Stimulated activated effector memory CD8-positive, alpha-beta T cell treated with anti-CD3 and anti-CD28 coated beads, Interleukin-12 subunit alpha, Interleukin-12 subunit beta, amount 100 ng/mL, for 72 hours (primary cell): Measurements from ENCODE around the gene ZC3H12A.

Experiments
- ATAC-seq: fragments of 150-1000 bp; cut with Tn5 transposase; 2 replicates; pipeline ENCODE4 v1.10.0; 2021
- DNase-seq, 2 donors: peaks; one replicate each; pipeline ENCODE4 v3.0.0; 2021 to 2022; ENCODE audit warnings: low spot score in 2 of 2
- H3K27ac Mint-ChIP-seq: one replicate; pipeline ENCODE4 v1.8.0; 2022; ENCODE audit warnings: mild to moderate bottlenecking, mixed read lengths
- H3K36me3 Mint-ChIP-seq: one replicate; pipeline ENCODE4 v1.8.0; 2022; ENCODE audit warnings: mild to moderate bottlenecking, mixed read lengths
- H3K4me1 Mint-ChIP-seq: one replicate; pipeline ENCODE4 v1.8.0; 2022; ENCODE audit warnings: mixed read lengths
- H3K4me3 Mint-ChIP-seq: one replicate; pipeline ENCODE4 v1.8.0; 2022; ENCODE audit warnings: mild to moderate bottlenecking, mixed read lengths
- H3K9me3 Mint-ChIP-seq: one replicate; pipeline ENCODE4 v1.8.0; 2022; ENCODE audit warnings: mixed read lengths

ZC3H12A gene

DNA sequence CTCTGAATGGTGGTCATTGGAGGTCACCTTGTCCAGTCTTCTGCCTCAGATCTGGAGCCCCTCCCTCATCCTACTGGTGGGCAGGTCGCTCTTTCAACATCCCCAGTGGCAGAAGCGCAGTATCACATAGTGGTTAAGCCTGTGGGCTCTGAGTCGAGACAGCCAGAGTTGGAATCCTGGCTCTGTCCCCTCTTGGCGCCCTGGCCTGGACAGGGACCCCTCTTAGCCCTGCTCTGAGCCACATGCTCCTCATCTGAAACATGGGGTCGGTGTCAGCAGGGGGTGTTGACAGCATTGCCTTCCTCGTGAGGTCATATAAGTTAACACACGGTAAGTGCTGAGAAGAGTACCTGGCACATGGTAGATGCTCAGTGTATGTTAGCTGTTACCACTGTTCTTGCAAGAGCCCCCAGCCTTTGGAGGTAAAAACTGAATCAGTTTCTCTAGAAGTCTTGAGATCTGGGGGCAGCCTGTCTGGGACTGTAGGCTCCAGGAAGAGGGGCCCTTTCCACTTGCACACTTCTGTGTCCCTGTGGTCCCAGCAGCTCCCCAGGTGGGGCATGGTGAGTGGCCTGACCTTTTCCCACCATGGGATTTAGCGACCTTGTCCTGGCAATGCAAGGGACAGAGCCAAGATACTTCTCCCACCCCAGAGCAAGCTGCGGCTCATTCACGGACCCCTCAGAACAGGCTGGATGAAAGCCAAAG, 6.4 kb downstream of the ZC3H12A start:
- Mint-ChIP-seq H3K36me3 (peaks cover 100% of the 10 kb centered on the region), H3K9me3 (no peaks in the 10 kb centered on the region), H3K4me1 (peaks cover 58% of the 10 kb centered on the region), H3K4me3 (peak overlapping the region; percentile 95), H3K27ac (peak overlapping the region; percentile 87)
- no peak for ATAC-seq
- no peak for DNase-seq

DNA sequence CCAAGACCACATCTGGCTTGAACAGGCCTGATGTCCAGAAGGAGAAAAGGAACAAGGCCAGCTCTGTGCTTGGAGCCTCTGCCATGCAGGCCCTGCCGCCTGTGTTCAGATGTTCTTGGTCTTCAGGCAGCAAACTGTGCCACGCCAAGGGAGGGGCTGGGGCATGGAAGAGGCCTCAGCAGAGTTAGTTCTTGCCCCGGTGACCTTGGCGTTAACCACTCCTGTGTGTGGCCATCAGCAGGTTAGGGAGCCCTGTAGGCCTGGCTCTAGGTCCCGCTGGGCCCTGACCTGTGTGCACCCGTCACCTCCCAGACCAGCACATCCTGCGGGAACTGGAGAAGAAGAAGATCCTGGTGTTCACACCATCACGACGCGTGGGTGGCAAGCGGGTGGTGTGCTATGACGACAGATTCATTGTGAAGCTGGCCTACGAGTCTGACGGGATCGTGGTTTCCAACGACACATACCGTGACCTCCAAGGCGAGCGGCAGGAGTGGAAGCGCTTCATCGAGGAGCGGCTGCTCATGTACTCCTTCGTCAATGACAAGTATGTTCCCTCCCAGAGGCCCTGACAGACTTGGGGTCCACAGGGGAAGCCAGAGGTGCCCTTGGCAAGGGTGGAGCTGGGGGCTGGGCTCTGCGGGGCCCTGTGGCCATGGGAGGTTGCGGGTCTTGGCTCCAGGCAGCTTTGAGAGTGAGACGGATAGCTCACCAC, 7.1 kb downstream of the ZC3H12A start:
- Mint-ChIP-seq H3K4me3 (peak overlapping the region; percentile 95), H3K36me3 (peaks cover 99% of the 10 kb centered on the region), H3K9me3 (no peaks in the 10 kb centered on the region), H3K27ac (peak overlapping the region; percentile 87), H3K4me1 (peaks cover 59% of the 10 kb centered on the region)
- DNase-seq (peak in 1 of 2 donors; percentile 66), ATAC-seq (no peak)

DNA sequence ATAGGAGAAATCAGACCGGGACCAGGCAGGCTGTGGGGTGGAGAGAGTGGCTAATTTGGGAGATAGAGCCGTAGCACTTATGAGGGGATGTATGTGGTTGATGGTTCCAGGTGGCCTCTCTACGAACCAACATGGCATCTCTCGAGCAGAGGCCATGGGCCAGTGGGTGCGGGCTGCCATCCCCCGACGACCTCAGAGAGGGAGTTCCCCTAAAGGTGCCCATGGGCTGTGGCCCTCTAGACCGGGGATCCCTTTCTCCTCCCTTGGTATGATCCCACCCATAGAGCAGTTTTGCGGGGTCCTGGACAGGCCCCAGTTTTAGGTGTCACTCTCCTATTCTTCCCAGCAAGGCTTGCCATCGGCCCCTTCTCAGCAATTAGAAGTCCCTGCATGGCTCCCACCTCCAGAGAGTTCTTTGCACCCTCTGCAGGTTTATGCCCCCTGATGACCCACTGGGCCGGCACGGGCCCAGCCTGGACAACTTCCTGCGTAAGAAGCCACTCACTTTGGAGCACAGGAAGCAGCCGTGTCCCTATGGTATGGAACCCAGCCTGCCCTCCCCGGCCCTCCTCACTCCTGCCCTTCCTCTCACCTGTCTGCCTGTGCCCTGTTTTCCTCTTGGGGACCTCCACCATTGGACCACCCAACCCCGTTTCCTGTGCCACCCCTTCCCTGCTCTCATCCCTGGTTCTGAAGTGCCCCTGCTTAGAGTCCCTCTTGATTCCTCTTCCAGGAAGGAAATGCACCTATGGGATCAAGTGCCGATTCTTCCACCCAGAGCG, 7.8 kb downstream of the ZC3H12A start:
- H3K27ac Mint-ChIP-seq = peak overlapping the region; percentile 87
- H3K9me3 Mint-ChIP-seq = no peaks in the 10 kb centered on the region
- ATAC-seq (no peak), DNase-seq (no peak)
- H3K36me3 Mint-ChIP-seq = peaks cover 99% of the 10 kb centered on the region
- H3K4me3 Mint-ChIP-seq = peak overlapping the region; percentile 95
- peaks cover 62% of the 10 kb centered on the region for H3K4me1 Mint-ChIP-seq

DNA sequence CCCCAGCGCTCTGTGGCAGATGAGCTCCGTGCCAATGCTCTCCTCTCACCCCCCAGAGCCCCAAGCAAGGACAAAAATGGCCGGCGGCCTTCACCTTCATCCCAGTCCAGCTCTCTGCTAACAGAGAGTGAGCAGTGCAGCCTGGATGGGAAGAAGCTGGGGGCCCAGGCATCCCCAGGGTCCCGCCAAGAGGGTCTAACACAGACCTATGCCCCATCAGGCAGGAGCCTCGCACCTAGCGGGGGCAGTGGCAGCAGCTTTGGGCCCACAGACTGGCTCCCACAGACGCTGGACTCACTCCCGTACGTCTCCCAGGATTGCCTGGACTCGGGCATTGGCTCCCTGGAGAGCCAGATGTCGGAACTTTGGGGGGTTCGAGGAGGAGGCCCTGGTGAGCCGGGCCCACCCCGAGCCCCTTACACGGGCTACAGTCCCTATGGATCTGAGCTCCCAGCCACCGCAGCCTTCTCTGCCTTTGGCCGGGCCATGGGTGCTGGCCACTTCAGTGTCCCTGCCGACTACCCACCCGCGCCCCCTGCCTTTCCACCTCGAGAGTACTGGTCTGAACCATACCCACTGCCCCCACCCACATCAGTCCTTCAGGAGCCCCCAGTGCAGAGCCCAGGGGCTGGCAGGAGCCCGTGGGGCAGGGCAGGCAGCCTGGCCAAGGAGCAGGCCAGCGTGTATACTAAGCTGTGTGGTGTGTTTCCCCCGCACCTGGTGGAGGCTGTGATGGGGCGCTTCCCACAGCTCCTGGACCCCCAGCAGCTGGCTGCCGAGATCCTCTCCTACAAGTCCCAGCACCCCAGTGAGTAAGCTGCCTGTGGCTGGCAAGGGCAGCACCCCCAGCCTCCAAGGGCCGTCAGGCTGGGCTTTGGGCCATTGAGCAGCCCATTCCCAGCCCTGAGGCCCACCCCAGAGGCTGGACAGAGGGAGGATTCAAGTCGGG, 8.7 kb downstream of the ZC3H12A start:
- no peaks in the 10 kb centered on the region for H3K9me3 Mint-ChIP-seq
- ATAC-seq (no peak), DNase-seq (no peak)
- H3K36me3 Mint-ChIP-seq = peaks cover 99% of the 10 kb centered on the region
- H3K4me1 Mint-ChIP-seq = peaks cover 62% of the 10 kb centered on the region
- H3K27ac Mint-ChIP-seq = peak overlapping the region; percentile 87
- peak overlapping the region; percentile 95 for H3K4me3 Mint-ChIP-seq

DNA sequence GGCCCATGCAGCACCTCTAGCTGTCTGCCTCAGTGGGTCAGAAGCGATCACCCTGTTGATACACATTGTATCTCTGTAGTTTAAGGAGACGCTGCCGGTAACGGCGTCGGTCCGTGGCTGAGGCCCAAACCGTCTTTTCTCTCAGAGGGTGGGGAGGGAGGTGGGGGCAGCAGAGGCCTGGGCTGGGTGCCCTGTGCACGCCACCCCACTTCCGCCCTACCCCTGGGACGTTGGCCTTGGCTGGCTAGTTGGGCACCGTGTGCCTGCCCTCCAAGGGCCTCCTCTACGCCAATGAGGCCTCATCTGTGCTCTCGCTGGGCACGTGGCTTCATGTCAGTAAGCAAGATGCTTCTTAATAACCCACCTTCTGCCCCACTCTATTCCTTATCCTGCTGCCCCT, 9.4 kb downstream of the ZC3H12A start:
- H3K27ac Mint-ChIP-seq = peak overlapping the region; percentile 81
- peaks cover 56% of the 10 kb centered on the region for H3K4me1 Mint-ChIP-seq
- no peak for DNase-seq
- no peak for ATAC-seq
- peaks cover 99% of the 10 kb centered on the region for H3K36me3 Mint-ChIP-seq
- H3K9me3 Mint-ChIP-seq = no peaks in the 10 kb centered on the region
- no peak overlapping the region for H3K4me3 Mint-ChIP-seq

DNA sequence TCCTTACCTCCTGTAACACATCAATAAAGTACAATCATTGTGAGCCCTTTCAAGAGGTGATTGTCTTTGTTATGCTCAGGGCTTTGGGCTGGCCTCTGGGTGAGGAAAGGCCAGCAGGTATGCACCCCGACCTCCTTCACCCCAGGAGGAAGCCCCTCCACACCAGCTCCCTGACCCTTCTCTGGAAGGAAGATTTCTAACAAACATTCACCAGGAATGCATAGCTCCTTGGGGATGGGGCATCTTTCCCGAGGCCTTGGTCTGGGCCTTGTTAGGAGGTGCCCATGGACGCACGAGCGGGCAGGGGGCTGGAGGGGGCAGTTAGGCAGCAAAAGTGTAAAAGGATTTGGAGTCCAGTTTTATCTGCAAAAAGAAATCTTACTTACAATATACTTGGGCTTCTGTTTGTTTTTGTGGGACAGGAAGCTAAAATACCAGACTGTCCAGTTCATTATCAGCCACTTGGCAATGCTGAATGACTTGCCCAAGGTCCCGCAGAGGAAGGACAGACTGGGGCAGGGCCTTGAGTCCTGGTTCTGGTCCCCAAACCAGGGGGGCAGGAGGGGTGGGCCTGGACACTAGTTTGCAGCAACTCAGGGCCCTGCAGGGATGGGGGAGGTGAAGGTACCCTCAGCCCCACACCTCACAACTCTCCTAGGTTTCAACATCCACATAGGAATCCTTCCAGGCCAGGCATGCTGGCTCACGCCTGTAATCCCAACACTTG, 10.1 kb downstream of the ZC3H12A start:
- H3K27ac Mint-ChIP-seq = peak overlapping the region; percentile 81
- ATAC-seq (no peak), DNase-seq (no peak)
- H3K4me1 Mint-ChIP-seq = peaks cover 49% of the 10 kb centered on the region
- H3K36me3 Mint-ChIP-seq = peaks cover 99% of the 10 kb centered on the region
- H3K9me3 Mint-ChIP-seq = no peaks in the 10 kb centered on the region
- no peak overlapping the region for H3K4me3 Mint-ChIP-seq

DNA sequence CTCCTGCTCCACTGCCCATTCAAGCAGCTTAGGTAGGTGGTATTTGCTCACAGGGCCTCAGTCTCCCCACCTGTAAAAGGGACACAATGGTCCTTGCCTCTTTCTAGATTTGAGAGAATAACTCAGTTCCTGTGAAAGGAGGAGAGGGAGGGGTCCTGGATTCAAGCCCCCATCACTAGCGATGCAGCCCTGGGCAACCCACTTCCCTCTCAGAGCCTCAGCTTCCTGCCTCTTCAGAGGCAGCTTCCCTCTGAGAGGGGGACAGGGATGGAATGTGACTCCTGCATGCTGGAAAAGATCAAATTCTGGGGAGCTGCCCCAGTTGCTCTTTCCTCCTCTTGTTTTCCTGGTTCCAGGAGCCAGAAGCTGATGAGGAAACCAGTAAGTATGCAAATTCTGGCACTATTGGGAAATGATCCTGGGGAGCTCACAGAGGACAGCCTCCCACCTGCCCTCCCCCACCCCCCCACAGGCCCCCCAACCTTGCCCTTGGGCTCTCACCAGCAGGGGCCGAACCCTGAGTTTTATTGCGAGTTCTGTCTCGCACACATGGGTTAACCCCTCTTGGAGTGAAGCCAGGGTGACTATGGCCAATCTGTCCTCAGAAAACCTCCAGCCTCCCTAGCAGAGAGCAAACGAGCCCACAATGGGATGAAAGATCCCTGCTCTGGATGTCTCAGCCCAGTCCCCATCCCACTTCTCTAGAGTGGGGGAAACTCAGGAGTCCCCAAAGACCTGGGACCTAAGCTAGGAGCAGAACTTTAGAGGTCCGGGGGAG, 11.7 kb downstream of the ZC3H12A start:
- Mint-ChIP-seq H3K27ac (peak overlapping the region; percentile 81), H3K4me3 (no peak overlapping the region), H3K36me3 (peaks cover 95% of the 10 kb centered on the region), H3K9me3 (no peaks in the 10 kb centered on the region), H3K4me1 (peaks cover 37% of the 10 kb centered on the region)
- DNase-seq (no peak), ATAC-seq (no peak)

DNA sequence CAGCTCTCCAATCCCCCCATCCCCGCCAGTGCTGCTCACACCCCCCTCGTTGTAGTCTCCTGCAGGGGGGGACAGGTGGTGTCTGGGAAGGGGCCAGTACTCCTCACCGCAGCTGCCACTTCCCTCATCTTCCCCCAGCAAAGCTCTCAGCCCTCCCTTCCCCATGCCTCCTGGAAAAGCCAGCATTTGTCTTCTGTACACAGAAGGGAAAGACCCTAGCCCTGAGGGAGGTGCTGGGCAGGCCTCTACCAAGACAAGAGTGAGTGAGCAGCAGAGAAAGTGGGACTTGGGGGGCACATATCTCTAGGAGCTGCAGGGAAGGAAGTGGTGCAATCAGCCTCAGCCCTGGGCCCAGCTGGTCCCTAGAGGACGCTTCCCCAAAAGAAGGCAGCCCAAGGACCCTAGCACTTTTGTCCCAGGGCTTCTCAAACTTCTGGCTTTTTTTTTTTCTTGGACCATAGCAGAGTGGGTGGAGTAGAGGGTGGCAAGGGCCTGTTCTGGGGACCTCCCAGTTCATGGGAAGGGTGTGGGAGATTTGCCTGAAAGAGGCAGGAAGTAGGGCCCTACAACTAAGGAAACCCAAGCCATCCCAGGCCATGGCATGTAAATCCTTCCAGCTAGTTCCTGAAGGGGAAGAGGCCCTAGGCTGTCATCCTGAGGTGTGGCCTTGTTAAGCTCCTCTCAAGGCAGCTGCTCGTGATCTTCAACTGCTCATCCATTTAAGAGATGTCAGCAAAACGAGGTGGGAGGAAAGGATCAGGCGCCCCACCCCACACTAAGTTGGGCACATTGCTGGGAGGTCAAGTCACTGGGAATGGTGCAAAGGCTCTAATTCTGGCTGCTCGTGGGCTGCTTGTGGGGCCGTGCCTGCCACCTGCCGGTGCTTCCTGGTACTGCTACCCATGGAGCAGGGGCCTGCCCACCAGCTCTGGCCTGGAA, 12.6 kb downstream of the ZC3H12A start:
- peak; percentile 76 for ATAC-seq
- H3K4me1 Mint-ChIP-seq = peaks cover 28% of the 10 kb centered on the region
- H3K9me3 Mint-ChIP-seq = no peaks in the 10 kb centered on the region
- H3K4me3 Mint-ChIP-seq = no peak overlapping the region
- peak overlapping the region; percentile 81 for H3K27ac Mint-ChIP-seq
- peaks cover 95% of the 10 kb centered on the region for H3K36me3 Mint-ChIP-seq
- peak; percentile 81 to 91 for DNase-seq

DNA sequence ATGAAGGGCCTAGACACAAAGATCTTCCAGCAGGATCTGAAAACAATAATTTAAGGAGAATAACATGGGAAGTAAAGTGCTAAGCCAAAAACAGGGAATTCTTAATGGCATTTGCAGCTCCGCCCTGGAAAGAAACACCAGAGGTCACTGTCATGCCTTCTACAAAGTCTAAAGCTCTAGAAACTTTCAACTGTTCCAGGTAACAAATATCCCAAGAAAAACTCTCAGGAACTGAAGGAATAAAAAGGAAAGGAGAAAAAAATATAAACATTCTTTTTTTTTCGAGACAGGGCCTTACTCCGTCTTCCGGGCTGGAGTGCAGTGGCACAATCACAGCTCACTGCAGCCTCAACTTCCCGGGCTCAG, 13.2 kb downstream of the ZC3H12A start:
- Mint-ChIP-seq H3K27ac (peak overlapping the region; percentile 81), H3K4me1 (peaks cover 22% of the 10 kb centered on the region), H3K9me3 (no peaks in the 10 kb centered on the region), H3K36me3 (peaks cover 95% of the 10 kb centered on the region), H3K4me3 (no peak overlapping the region)
- ATAC-seq (no peak), DNase-seq (no peak)

DNA sequence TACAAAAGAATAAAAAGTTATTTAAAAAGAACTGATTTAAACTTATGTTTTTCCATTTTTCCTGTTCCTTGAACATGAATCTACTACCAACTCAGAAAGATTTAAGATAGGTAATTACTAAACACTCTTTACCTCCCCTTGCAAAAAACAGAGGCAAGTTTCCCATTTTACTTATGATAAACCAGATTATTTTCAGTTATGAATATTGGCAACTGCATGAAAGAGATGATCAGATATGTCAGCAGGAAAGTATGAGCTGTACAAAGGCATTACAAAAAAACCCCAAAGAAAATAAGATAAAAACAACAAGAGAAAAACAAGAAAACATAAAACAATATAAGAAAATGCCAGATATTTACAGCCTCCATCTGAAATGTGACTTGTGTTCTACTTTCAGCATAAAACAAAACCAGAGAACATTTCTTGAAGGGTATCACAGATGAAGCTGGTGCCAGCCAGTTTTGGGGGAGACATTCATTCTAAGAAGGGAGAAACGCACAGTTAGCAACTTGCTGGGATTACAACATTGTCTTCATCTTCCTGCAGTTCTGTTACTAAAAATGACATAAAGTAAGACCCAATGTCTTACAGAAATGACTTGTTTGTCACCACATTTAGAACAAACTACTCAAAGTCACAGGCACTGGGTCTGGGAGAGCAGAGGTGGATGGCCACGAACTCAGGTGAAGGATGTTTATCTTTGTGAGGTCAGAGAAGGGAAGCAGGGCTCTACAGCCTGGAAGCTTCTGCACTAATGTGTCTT, 19.1 kb downstream of the ZC3H12A start:
- Mint-ChIP-seq H3K36me3 (peaks cover 90% of the 10 kb centered on the region), H3K27ac (peak overlapping the region; percentile 83), H3K9me3 (no peaks in the 10 kb centered on the region), H3K4me3 (peak overlapping the region; percentile 1), H3K4me1 (peaks cover 14% of the 10 kb centered on the region)
- DNase-seq = no peak
- ATAC-seq = peak; percentile 93

DNA sequence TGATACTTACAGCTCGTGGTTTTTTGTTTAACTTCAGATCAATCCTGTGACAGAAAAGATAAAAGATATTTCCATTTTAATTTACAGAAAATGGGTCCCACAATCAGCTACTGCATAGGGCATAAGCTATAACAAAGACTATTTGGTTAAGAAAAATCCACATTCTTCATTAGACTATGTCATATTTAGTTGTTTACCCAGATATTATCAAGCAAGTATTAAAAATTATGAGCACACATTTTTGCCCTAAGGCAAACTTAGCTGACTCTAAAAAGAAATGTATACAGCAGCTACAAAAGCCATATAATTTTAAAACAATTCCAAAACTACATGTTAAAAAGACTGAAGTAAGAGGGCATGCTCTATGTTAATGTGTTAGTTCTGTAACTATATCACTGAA, 21.5 kb downstream of the ZC3H12A start:
- Mint-ChIP-seq H3K4me1 (peaks cover 14% of the 10 kb centered on the region), H3K36me3 (peaks cover 94% of the 10 kb centered on the region), H3K9me3 (no peaks in the 10 kb centered on the region), H3K27ac (no peak overlapping the region), H3K4me3 (no peak overlapping the region)
- ATAC-seq = no peak
- DNase-seq = no peak

DNA sequence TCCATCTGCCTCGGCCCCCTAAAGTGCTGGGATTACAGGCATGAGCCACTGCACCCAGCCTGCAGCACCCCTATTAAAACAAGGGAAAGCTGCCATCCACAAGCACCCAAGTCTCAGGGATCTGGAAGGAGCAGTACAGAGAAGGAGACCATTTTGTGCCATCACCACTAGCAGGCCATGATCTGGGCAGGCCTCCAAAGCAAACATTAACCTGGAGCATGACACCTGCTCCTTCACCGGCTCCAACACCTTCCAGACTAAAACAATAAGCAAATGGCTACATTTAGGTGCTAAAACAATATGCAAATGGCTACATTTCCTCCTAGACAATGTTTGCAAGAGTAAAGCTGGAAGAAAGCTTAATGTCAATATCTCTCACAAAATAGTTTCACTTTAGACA, 23.5 kb downstream of the ZC3H12A start:
- Mint-ChIP-seq H3K9me3 (no peaks in the 10 kb centered on the region), H3K27ac (no peak overlapping the region), H3K4me3 (no peak overlapping the region), H3K4me1 (peaks cover 12% of the 10 kb centered on the region), H3K36me3 (peaks cover 94% of the 10 kb centered on the region)
- DNase-seq = no peak
- no peak for ATAC-seq
